ENCODE data around the gene SRRM5. TPM values are rescaled to one million over a fixed set of nuclear protein-coding genes. Genes with fewer than 3 reads are reported as not detected.

Gene SRRM5
- total RNA-seq, 4 donors from 2014 or later, result 1.2 to 2.7 (median 2.5) TPM; not detected in 1

- Histone ChIP-seq H3K9me3 (no peaks in the 10 kb centered on the region), H3K27ac (no peak overlapping the region), H3K4me1 (peaks cover 0 to 4% (median 2%) of the 10 kb centered on the region in 4 donors), H3K27me3 (no peaks in the 10 kb centered on the region), H3K4me3 (no peak overlapping the region), H3K36me3 (peaks cover 0 to 19% (median 0%) of the 10 kb centered on the region in 3 donors)
- no peak for DNase-seq
- TF ChIP-seq CTCF (IDR thresholded peaks at IDR 0.05) (no peak), POLR2A (IDR thresholded peaks at IDR 0.05) (no peak)
Observed at GRCh38 chr19:43616306-43616705, 4.4 kb downstream of the SRRM5 start.

- Histone ChIP-seq H3K9me3 (no peaks in the 10 kb centered on the region), H3K4me3 (no peak overlapping the region), H3K27ac (no peak overlapping the region), H3K27me3 (no peaks in the 10 kb centered on the region), H3K36me3 (peaks cover 0 to 13% (median 0%) of the 10 kb centered on the region in 3 donors), H3K4me1 (peaks cover 0 to 4% (median 2%) of the 10 kb centered on the region in 4 donors)
- DNase-seq, result no peak
- no peak for TF ChIP-seq POLR2A (IDR thresholded peaks at IDR 0.05)
- TF ChIP-seq CTCF (IDR thresholded peaks at IDR 0.05), result no peak
Observed at GRCh38 chr19:43616954-43617353, 5.1 kb downstream of the SRRM5 start.

- no peak for TF ChIP-seq POLR2A (IDR thresholded peaks at IDR 0.05)
- no peak for TF ChIP-seq CTCF (IDR thresholded peaks at IDR 0.05)
- H3K4me1 ChIP-seq, result peaks cover 0 to 4% (median 2%) of the 10 kb centered on the region in 4 donors
- DNase-seq, result peak in 1 of 3 donors; percentile 51
- H3K9me3 ChIP-seq, result no peaks in the 10 kb centered on the region
- peak overlapping the region; percentile 84 to 95 (median 92) for H3K27ac ChIP-seq
- H3K36me3 ChIP-seq, result no peaks in the 10 kb centered on the region
- H3K27me3 ChIP-seq, result no peaks in the 10 kb centered on the region
- peak overlapping the region; percentile 74 to 94 (median 82) for H3K4me3 ChIP-seq
Observed at GRCh38 chr19:43618921-43619261, 7.0 kb downstream of the SRRM5 start.

GRCh38 chr19:43619262-43620060 is 7.6 kb downstream of the SRRM5 start, which contains the start of gene ZNF428:
Gene ZNF428 (minus strand): TSS chr19:43619629. CDS start chr19:43614304, 5,325 bp downstream.
- H3K4me3 ChIP-seq, result peak within 1 kb of the TSS; percentile 74 to 94 (median 82)
- no peaks in the 10 kb centered on the region for H3K36me3 ChIP-seq
- TF ChIP-seq CTCF (IDR thresholded peaks at IDR 0.05), result no peak
- peak; percentile 45 to 72 for TF ChIP-seq POLR2A (IDR thresholded peaks at IDR 0.05)
- peak; percentile 89 to 94 (median 93) for DNase-seq
- H3K27me3 ChIP-seq, result no peaks in the 10 kb centered on the region
- H3K9me3 ChIP-seq, result no peaks in the 10 kb centered on the region
- peaks cover 0 to 4% (median 2%) of the 10 kb centered on the region in 4 donors for H3K4me1 ChIP-seq
- H3K27ac ChIP-seq, result peak within 1 kb of the TSS; percentile 84 to 95 (median 92)

GRCh38 chr19:43620061-43621001 is 8.4 kb downstream of the SRRM5 start:
- peaks cover 0 to 4% (median 2%) of the 10 kb centered on the region in 4 donors for H3K4me1 ChIP-seq

More at GRCh38 chr19:43620061-43621001, 8.4 kb downstream of the SRRM5 start:
- Histone ChIP-seq H3K36me3 (no peaks in the 10 kb centered on the region), H3K4me3 (peak overlapping the region; percentile 74 to 94 (median 82)), H3K9me3 (no peaks in the 10 kb centered on the region), H3K27me3 (no peaks in the 10 kb centered on the region), H3K27ac (peak overlapping the region; percentile 84 to 95 (median 92))
- TF ChIP-seq CTCF (IDR thresholded peaks at IDR 0.05) (no peak), POLR2A (IDR thresholded peaks at IDR 0.05) (no peak)
- no peak for DNase-seq
